ENCODE data around the gene AGAP9. TPM values are rescaled to one million over a fixed set of nuclear protein-coding genes. Genes with fewer than 3 reads are reported as not detected.
"Not testable (repeated sequence)": the region's sequence is repeated elsewhere in the genome, so short reads cannot be mapped to it uniquely, and the experiment has no call there.

AGAP9 gene
- polyA plus RNA-seq, 1 donor, result 20.2 TPM

- not testable (repeated sequence) for DNase-seq (ENCODE audit: low read depth)
Measured at GRCh38 chr10:47485943-47486342, 37.5 kb downstream of the AGAP9 start.

GRCh38 chr10:47484786-47485185 lies 38.7 kb downstream of the AGAP9 start:
- DNase-seq (ENCODE audit: low read depth), result not testable (repeated sequence)

DNA sequence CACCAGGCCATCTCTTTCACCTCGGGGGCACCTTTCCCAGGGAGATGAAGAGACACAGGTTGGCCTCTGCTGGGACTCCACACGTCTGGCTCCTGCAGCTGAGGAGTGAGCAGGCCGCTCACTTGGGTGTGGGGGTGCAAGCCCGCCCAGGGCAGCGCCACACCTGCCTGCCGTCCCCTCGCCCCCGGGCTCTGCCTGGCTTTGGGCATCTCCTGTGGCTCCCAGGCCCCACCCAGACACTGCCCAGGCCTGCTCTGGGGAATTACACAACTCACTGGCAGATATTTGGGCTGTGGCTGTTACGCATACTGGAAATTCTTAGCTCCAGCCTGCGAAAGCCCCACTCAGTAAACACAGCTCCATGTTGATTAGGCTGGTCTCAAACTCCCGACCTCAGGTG lies 39.5 kb downstream of the AGAP9 start, which contains the start of gene ANXA8:
TSS of gene ANXA8 (minus strand) at position 193 of the 400 bp plus-strand sequence. CDS start at position 11, 182 bp downstream.
- DNase-seq (ENCODE audit: low read depth), result not testable (repeated sequence)

GRCh38 chr10:47482367-47482766 lies 41.1 kb downstream of the AGAP9 start:
- not testable (repeated sequence) for DNase-seq (ENCODE audit: low read depth)

DNA sequence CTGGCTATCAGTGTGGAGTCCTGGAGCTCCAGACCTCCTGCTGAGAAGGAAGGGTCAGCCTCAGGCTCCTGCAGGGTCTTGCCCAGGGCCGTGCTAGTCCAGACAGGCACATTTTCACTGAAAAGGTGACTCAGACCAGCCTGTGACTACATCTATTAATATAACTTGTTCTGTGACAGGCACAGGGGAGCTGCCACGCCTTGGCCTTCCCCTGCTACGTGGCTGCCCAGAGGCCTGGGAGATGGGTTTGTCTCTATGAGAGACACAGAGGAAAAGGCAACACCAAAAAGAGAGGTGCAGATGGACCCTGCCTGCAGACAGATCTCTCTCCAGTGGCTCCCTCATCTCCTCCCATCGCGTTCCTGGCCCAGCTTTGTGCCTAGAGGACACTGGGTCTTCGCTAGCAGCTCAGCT lies 41.7 kb downstream of the AGAP9 start:
- DNase-seq (ENCODE audit: low read depth), result not testable (repeated sequence)

DNA sequence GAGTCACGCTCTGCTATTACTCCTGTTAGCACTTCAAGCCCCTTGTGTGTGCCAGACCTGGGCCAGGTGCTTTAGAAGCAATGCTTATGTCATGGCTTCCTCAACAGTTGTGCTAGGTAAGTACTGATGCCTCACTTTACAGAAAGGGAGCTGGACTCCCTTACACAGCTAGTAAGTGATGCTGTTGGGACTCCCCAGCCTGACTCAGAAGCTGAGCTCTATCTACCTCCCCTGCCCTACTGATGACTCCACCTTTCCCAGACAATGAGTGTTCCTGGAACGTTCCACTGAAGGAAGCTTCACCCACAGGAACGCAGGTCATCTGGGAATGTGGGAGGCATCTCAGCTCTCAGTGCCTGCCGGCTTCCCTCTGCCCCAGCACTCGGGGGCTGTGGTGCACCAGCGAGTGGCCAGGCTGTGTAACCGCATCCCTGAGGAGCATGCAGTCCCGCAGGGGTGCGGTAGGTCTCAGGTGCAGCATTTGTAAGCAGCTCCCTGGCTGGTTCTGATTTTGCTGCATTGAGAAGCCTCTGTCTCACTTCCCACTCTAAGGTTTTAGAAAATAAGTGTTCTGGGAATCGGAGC lies 42.2 kb downstream of the AGAP9 start:
- not testable (repeated sequence) for DNase-seq (ENCODE audit: low read depth)

- DNase-seq (ENCODE audit: low read depth), result not testable (repeated sequence)
Measured at GRCh38 chr10:47480133-47480532, 43.3 kb downstream of the AGAP9 start.

GRCh38 chr10:47478114-47478513 lies 45.3 kb downstream of the AGAP9 start:
- not testable (repeated sequence) for DNase-seq (ENCODE audit: low read depth)

DNA sequence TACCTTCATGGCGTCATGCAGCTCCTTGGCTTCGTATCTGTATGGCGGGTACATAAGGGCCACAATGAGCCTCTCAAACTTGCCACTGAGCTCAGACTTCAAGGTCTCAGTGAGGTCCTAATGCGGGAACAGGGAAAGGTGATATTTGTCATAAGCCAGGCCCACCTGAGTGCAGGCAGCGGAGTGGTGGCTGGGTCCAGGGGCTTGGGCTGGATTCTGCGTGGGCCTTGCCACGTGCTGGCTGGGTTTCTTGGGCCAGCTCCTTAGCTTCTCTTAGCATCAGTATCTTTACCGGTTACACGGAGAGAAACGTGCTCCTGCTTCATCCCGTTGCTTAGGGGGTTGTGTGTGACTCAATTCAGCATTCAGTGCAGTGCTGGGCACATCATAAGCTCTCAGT lies 46.4 kb downstream of the AGAP9 start:
- DNase-seq (ENCODE audit: low read depth), result not testable (repeated sequence)

DNA sequence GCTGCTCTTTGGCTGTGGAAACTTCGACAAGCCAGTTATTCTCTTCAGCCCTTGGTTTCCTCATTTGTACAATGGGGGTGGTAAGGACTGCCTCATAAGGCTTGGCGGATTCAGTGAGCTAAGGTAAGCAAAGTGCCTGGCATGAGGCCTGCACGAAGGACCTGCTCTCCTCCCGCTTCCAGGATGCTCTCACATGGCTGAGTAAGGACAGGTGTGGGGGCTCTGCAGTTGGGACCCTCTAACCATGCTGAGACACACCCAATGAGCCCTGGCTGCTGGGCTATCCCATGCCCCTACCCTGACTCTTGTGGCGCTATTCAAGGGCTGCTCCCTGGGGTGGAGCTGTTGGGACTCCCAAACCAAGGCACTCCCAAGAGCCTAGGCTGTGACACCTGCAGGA lies 48.3 kb downstream of the AGAP9 start:
- not testable (repeated sequence) for DNase-seq (ENCODE audit: low read depth)

GRCh38 chr10:47473516-47473915 lies 49.9 kb downstream of the AGAP9 start:
- not testable (repeated sequence) for DNase-seq (ENCODE audit: low read depth)

- DNase-seq (ENCODE audit: low read depth), result not testable (repeated sequence)
Measured at GRCh38 chr10:47472647-47473046, 50.8 kb downstream of the AGAP9 start.

DNA sequence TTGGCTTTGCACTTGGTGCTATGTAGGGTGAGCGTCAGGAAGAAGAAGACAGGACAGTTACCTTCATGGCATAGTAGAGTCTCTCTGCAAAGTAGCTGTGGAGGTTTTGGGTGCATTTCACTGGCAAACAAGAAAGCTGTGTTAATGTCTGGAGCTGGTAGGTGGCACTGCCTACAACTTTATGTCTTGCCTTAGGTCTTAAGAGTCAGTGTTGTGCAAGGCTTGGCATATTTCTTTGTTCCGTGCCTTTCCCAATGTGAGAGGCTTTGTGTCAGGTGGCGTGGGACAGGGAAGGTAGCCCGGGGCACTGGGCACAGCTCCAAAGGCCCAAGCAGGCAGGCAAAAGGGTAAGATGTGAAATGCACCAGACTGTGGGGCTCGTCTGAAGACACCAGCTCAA lies 51.4 kb downstream of the AGAP9 start:
- DNase-seq (ENCODE audit: low read depth), result not testable (repeated sequence)

DNA sequence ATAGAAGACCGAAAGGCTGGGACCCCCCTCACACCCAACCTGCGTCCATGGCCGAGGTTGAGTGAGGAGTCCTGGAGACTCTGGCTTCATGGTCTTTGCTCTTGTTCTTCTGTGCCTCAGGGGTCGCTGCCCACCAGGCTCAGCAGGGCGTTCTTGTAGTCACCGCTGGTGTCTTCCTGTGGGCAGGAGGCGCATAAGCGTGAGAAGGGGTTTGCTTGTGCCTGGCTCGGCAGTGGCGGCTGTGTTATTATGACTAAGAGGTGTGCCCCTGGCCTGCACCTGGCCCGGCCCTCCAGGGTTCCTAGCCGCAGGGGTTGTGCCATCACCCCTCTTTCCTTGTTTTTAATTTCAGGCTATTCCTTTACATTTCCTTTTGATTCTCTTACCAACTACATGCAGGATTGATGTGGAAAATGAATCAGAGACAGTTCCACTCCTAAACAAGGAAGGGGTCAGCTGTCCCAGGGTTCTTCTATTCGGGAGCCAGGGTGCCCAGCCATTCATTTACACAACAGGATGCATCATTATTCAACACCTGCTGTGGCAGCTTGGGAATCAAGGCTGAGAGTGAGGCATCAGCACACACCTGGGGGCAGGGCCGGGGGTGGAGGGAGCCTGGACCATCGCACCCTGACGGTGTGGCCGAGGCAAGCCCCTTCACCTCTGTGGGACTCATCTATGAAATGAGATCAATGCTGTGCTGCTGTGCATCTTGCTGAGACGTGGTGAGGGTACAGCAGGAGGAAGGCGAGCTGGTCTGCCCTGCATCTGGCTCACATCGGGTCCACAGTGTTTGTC lies 54.5 kb downstream of the AGAP9 start:
- not testable (repeated sequence) for DNase-seq (ENCODE audit: low read depth)

- not testable (repeated sequence) for DNase-seq (ENCODE audit: low read depth)
Measured at GRCh38 chr10:47467957-47468356, 55.5 kb downstream of the AGAP9 start.

DNA sequence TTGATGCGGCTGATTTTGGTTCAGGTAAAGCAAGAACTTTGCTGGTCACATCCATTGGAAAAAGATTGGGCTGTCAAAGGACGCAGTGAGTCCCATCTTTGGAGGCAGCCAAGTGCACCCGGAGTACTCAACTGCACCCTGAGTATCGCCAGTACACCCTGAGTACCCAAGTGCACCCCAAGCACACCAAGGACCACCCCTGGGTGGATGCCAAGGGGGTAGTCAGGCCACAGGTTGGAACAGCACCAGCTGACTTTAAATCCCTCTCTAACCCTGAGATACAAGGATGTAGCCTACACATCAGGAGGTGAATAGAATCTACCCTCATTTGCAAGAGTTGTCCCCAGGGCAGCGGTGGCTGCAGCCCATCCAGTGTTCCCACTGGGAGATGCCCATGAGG lies 56.0 kb downstream of the AGAP9 start:
- not testable (repeated sequence) for DNase-seq (ENCODE audit: low read depth)

DNA sequence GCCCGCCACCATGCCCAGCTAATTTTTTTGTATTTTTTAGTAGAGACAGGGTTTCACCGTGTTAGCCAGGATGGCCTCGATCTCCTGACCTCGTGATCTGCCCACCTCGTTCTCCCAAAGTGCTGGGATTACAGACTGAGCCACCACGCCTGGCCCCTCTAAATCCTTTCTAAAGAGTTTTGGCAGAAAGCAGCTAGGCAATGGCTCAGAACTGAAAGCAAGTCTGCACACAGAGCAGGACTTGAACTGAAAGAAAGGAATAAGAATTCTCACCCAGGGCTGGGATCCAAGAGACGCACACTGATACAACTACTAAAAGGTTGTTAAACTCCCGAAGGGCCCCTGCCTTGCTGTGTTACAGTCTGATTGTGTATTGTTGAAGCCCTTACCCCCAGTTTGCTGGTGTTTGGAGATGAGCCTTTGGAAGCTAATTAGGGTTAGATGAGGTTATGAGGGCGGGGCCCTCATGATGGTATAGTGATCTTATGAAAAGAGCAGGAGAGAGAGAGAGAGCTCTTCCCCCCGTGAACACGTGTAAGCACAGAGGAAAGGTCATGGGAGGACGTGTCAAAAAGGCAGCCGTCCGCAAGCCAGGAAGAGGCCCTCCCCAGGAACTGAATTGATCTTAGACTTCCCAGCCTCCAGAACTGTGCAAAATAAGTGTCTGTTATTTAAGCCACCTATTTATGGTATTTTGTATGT lies 58.1 kb downstream of the AGAP9 start:
- not testable (repeated sequence) for DNase-seq (ENCODE audit: low read depth)

DNA sequence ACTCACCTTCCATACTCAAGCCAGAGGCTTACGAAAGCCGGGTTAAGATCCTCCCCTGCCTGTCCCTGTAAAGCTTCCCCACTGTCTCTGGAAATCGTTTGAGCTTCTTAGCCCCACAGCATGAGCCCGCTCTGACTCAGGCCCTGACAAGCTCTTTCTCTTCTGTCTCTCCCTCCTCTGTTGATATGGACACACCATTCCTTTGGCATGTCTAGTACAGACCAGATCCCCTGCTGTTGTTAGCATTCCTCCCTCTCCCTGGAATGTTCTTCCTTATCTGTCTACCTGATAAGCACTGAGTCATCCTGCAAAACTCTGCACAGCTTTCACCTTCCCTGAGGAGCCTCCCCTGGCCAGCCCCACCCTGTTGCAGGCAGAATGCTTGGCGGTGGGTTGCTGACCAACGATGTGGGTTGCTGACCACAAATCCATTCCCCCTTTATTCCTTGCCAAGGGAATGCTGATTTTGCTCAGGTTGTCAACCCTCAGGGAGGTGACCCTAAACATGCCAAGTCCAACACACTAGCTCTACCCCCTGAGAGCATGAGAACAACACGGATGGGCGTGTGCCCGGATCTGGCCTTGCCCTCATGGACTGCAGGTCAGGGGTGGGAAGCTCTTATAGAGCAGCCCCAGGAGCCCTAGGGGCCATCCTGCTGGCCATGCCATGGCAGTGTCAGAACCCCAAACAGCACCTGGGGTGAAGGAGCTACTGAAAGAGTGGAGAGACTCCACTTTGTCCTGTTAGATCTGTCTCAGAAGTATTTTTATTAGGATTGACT lies 60.7 kb downstream of the AGAP9 start:
- DNase-seq (ENCODE audit: low read depth), result not testable (repeated sequence)

DNA sequence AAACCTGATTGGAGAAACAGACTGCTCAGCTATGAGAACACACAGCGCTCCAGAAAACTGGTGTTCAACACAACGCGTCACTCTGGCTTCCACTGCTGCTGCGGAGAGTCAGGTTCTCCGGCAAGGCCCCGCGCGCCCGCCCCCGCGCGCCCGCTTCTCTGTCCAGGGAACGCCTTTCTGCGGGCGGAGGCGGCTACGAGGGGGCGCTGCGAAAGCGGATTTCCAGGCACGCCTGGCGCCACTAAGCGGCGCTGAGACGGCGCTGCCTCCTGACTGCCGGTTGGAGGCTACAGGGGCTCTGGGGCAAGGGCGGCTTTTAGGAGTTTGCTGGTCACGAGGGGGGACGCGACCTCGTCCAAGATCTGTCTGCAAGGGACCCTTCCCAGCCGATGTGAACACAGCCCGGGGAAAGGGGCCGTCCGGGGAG lies 62.2 kb downstream of the AGAP9 start:
- peak; percentile 59 for DNase-seq (ENCODE audit: low read depth)

DNA sequence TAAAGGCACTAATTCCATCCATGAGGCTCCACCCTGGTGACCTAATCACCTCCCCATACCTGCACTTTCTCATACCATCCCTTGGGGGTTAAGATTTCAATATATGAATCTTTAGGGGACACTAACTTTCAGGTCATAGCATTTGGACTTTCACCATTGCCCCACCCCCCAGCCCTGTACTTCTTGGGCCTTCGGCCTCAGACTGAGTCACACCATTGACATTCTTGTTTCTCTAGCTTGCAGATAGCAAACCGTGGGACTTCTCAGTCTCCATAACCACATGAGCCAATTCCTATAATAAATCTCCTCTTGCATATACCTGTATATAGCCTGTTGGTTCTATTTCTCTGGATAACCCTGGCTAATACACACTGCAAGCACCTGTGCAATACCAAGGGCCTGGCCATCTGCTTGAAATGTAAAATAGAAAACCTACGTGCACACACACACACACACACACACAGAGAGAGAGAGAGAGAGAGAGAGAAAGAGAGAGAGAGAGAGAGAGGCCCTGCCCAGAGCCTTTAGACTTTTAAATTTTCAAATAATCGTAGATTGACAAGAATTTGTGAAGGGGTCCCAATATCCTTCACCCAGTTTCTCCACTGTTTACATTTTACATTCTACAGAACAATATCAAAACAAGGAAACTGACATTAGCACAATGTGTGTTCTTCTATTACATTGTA lies 64.8 kb downstream of the AGAP9 start:
- DNase-seq (ENCODE audit: low read depth), result no peak

- DNase-seq (ENCODE audit: low read depth), result no peak
Measured at GRCh38 chr10:47457826-47458225, 65.6 kb downstream of the AGAP9 start.

All from forelimb muscle (tissue), 1 donor.